PC-3 (cell line): ENCODE data around the gene SP1. TPM values are rescaled to one million over a fixed set of nuclear protein-coding genes. Genes with fewer than 3 reads are reported as not detected.

Experiments
- ATAC-seq: fragments of 200-7000 bp; cut with Tn5 transposase; 2 replicates; pipeline ENCODE4 v1.9.1; 2020; ENCODE audit warnings: mild to moderate bottlenecking, moderate library complexity
- BruUV-seq: library from RNA; stranded (reverse); fragments of 400-500 nt; replicated peaks from 2 replicates; lab custom pipeline; 2021; lab: Mats Ljungman, UMichigan
- CTCF ChIA-PET: fragments of 300-600 bp; sonication (Branson Sonifier 250); formaldehyde crosslinking; loops from one replicate; lab custom pipeline; 2022; ENCODE audit warnings: antibody characterized with exemption; lab: Charles Lee
- POLR2A ChIA-PET: fragments of 300-600 bp; sonication (Branson Sonifier 250); formaldehyde crosslinking; loops from one replicate; lab custom pipeline; 2022; ENCODE audit warnings: antibody characterized with exemption; ENCODE audit not compliant: unreplicated experiment; lab: Charles Lee
- DNase-seq: peaks from one replicate; pipeline ENCODE4 v3.0.0-alpha.2; 2015
- H2AFZ ChIP-seq: fragments of 300-600 bp; sonication (generic); 2 replicates; pipeline ENCODE4 v1.6.0; 2016; ENCODE audit warnings: antibody characterized with exemption, low read length
- H3F3A ChIP-seq: fragments of 300-600 bp; sonication (generic); one replicate; pipeline ENCODE4 v1.6.0; 2017; ENCODE audit warnings: antibody characterized with exemption, low read length, control low read depth, mild to moderate bottlenecking; ENCODE audit not compliant: unreplicated experiment
- H3K27ac ChIP-seq: fragments of 300-600 bp; sonication (generic); 2 replicates; pipeline ENCODE4 v1.5.1; 2016; ENCODE audit warnings: mild to moderate bottlenecking, low read length
- H3K27me3 ChIP-seq: fragments of 300-600 bp; sonication (generic); 2 replicates; pipeline ENCODE4 v1.6.1; 2016; ENCODE audit warnings: low read length, mixed read lengths
- H3K36me3 ChIP-seq: fragments of 300-600 bp; sonication (generic); 2 replicates; pipeline ENCODE4 v1.6.1; 2016; ENCODE audit warnings: low read depth, mixed run types, low read length, mixed read lengths
- H3K4me1 ChIP-seq: fragments of 300-600 bp; sonication (generic); 2 replicates; pipeline ENCODE4 v1.5.1; 2016; ENCODE audit warnings: low read length; ENCODE audit not compliant: insufficient read depth
- H3K4me2 ChIP-seq: fragments of 300-600 bp; sonication (generic); 2 replicates; pipeline ENCODE4 v1.6.0; 2016; ENCODE audit warnings: low read length
- H3K4me3 ChIP-seq: fragments of 300-600 bp; sonication (generic); 2 replicates; pipeline ENCODE4 v1.5.1; 2016; ENCODE audit warnings: mild to moderate bottlenecking, low read length, mixed read lengths
- H3K79me2 ChIP-seq: fragments of 300-600 bp; sonication (generic); 2 replicates; pipeline ENCODE4 v1.6.1; 2017; ENCODE audit warnings: low read length, mixed read lengths
- H3K9ac ChIP-seq: fragments of 300-600 bp; sonication (generic); 2 replicates; pipeline ENCODE4 v1.6.0; 2016; ENCODE audit warnings: mild to moderate bottlenecking, low read length
- H3K9me2 ChIP-seq: fragments of 300-600 bp; sonication (generic); replicated peaks from 2 replicates; pipeline ENCODE4 v1.6.1; 2016; ENCODE audit warnings: mixed run types, low read length, mixed read lengths
- H3K9me3 ChIP-seq: fragments of 300-600 bp; sonication (generic); 2 replicates; pipeline ENCODE4 v1.6.1; 2016; ENCODE audit warnings: low read length, mixed read lengths
- H4K20me1 ChIP-seq: fragments of 300-600 bp; sonication (generic); 2 replicates; pipeline ENCODE4 v1.6.1; 2016; ENCODE audit warnings: low read length, mixed read lengths
- CTCF ChIP-seq: fragments of 300-600 bp; sonication (generic); conservative IDR thresholded peaks from 2 replicates; pipeline ENCODE4 v1.5.1; 2017; ENCODE audit warnings: antibody characterized with exemption, low read depth, mild to moderate bottlenecking, low read length
- EZH2 ChIP-seq: fragments of 300-600 bp; sonication (generic); IDR thresholded peaks from one replicate; pipeline ENCODE4 v1.6.1; 2017; ENCODE audit warnings: antibody characterized with exemption, mild to moderate bottlenecking, low read length; ENCODE audit not compliant: unreplicated experiment
- EZH2phosphoT487 ChIP-seq: fragments of 300-600 bp; sonication (generic); IDR thresholded peaks from 2 replicates; pipeline ENCODE4 v1.6.1; 2018; ENCODE audit warnings: mild to moderate bottlenecking, antibody characterized with exemption, low read length, borderline replicate concordance
- intact Hi-C: fragments of 100-400 bp; cut with micrococcal nuclease; formaldehyde crosslinking; loops from 2 replicates; pipeline ENCODE4 v1.9.0; 2023
- total RNA-seq: library from RNA; depleted of rRNA; stranded (reverse); fragments of >200 nt; gene quantifications from 2 replicates; pipeline ENCODE4 v1.2.3, GENCODE V29; 2014

Gene SP1
- total RNA-seq, 1 experiment from 2014 or later, result 49.7 TPM

GRCh38 chr12:53461059-53461458, 81.1 kb downstream of the SP1 start:
- intact Hi-C loops, result no loop called here
- H3F3A ChIP-seq, result no peaks in the 10 kb centered on the region
- ChIA-PET POLR2A (no interaction called here), CTCF (no interaction called here)
- H3K4me3 ChIP-seq, result no peak overlapping the region
- H2AFZ ChIP-seq, result no peak overlapping the region
- H3K9me2 ChIP-seq, result no peaks in the 10 kb centered on the region
- no peak overlapping the region for H3K4me2 ChIP-seq
- BruUV-seq, result no TSS peak
- no peaks in the 10 kb centered on the region for H3K4me1 ChIP-seq
- H3K27ac ChIP-seq, result no peak overlapping the region
- H3K9me3 ChIP-seq, result no peaks in the 10 kb centered on the region
- no peaks in the 10 kb centered on the region for H3K27me3 ChIP-seq
- DNase-seq (no peak), ATAC-seq (no peak)
- TF ChIP-seq EZH2, result no peak
- no peak for TF ChIP-seq CTCF
- TF ChIP-seq EZH2phosphoT487, result no peak
- peaks cover 90% of the 10 kb centered on the region for H3K79me2 ChIP-seq
- H3K9ac ChIP-seq, result no peak overlapping the region
- peaks cover 94% of the 10 kb centered on the region for H3K36me3 ChIP-seq
- H4K20me1 ChIP-seq, result peaks cover 77% of the 10 kb centered on the region

DNA sequence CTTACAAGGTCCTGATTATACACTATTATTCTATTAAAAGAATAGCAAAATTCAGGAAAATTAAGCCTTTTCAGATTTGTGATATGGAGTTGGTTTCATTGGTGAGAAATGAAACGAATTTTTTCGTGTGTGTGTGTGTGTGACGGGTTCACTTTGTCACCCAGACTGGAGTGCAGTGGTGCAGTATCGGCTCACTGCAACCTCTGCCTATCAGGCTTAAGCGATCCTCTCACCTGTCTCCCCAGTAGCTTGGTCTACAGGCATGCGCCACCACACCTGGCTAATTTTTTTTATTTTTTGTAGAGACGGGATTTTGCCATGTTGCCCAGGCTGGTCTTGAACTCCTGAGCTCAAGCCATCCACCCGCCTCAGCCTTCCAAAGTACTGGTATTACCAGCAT, 81.6 kb downstream of the SP1 start:
- Histone ChIP-seq H3K9me3 (no peaks in the 10 kb centered on the region), H3K27me3 (no peaks in the 10 kb centered on the region), H2AFZ (no peak overlapping the region), H3F3A (no peaks in the 10 kb centered on the region), H3K27ac (no peak overlapping the region), H3K9me2 (no peaks in the 10 kb centered on the region), H4K20me1 (peaks cover 77% of the 10 kb centered on the region), H3K4me2 (no peak overlapping the region), H3K4me3 (no peak overlapping the region), H3K36me3 (peaks cover 94% of the 10 kb centered on the region), H3K4me1 (no peaks in the 10 kb centered on the region), H3K79me2 (peaks cover 90% of the 10 kb centered on the region), H3K9ac (no peak overlapping the region)
- POLR2A ChIA-PET, result no interaction called here
- DNase-seq (no peak), ATAC-seq (no peak)
- no TSS peak for BruUV-seq
- CTCF ChIA-PET, result no interaction called here
- intact Hi-C loops, result no loop called here
- TF ChIP-seq CTCF (no peak), EZH2 (no peak), EZH2phosphoT487 (no peak)

DNA sequence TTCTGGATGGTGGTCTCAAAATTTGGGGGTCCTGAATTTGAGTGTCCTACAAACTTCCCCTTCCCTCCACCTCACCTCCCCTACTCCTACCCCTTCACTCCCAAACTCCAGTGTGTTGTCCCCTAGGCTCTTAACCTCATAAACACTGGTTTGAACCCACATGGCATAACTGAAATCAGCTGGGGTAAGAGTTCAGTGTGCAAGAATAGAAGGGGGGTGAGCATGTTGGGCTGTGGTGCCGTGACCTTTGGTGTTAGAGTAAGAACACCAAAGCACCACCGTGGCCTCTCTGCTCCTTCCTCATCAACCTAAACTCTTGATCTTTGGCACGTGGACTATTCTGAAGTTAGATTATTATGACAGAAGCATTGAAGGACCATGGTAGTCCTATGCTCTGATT, 83.0 kb downstream of the SP1 start:
- intact Hi-C loops, result no loop called here
- no peak overlapping the region for H3K27ac ChIP-seq
- H3K36me3 ChIP-seq, result peaks cover 94% of the 10 kb centered on the region
- no peaks in the 10 kb centered on the region for H3K27me3 ChIP-seq
- H3K9me2 ChIP-seq, result no peaks in the 10 kb centered on the region
- H4K20me1 ChIP-seq, result peaks cover 83% of the 10 kb centered on the region
- DNase-seq (no peak), ATAC-seq (no peak)
- H3K4me2 ChIP-seq, result no peak overlapping the region
- no peak overlapping the region for H2AFZ ChIP-seq
- H3K79me2 ChIP-seq, result peaks cover 85% of the 10 kb centered on the region
- H3K9ac ChIP-seq, result no peak overlapping the region
- no TSS peak for BruUV-seq
- POLR2A ChIA-PET, result no interaction called here
- H3F3A ChIP-seq, result peaks cover 4% of the 10 kb centered on the region
- H3K9me3 ChIP-seq, result no peaks in the 10 kb centered on the region
- CTCF ChIA-PET, result no interaction called here
- no peaks in the 10 kb centered on the region for H3K4me1 ChIP-seq
- TF ChIP-seq EZH2phosphoT487 (no peak), EZH2 (no peak), CTCF (no peak)
- no peak overlapping the region for H3K4me3 ChIP-seq
